GM18868 (cell line): ENCODE results near the gene VPS41.

Experiments
- ATAC-seq: cut with Tn5 transposase; IDR thresholded peaks from one replicate; pipeline ENCODE4 v1.9.1; 2021; ENCODE audit warnings: mild to moderate bottlenecking, moderate library complexity; ENCODE audit not compliant: unreplicated experiment

Gene VPS41

DNA sequence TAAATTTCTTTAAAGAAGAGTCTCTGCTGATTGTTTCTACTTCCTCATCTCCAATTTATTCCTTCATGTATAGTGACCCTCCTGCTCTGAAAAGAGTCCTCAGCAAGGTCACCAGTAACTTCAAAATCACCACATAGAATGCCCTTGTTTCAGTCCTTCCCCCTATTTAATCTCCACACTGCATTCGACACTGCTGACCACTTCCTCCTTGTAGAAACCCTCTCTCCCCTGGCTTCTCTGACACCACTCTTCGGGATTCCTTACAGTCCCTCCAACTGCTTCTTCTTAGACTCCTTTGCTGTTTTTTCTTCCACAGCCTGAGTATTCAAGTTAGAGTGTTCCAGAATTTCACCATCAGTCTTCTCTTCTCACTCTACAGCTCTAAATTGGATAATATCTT is 89.5 kb downstream of the VPS41 start:
- ATAC-seq = no peak

- no peak for ATAC-seq
Observed at GRCh38 chr7:38817526-38817925, 91.5 kb downstream of the VPS41 start.

DNA sequence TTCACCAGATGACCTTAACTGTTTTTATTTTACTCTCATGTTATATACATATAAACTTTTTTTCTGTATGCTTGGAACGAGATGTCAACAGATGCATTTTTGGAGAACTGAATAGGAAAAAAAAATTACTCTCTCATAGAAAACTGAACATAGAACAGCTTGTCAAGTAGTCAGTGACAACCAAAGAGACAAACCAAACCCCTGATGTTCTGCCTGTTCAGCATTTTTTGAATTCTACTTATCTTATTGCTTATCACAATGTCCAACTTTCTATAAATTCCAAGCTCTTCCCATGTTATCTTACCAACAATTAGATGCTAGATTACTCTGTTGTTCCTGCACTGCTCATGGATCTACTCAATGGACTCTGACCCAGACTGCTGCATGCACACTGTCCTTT is 95.2 kb downstream of the VPS41 start:
- ATAC-seq = no peak

GRCh38 chr7:38806912-38807311 is 102.1 kb downstream of the VPS41 start:
- ATAC-seq = no peak

- no peak for ATAC-seq
Observed at GRCh38 chr7:38801786-38802185, 107.2 kb downstream of the VPS41 start.

DNA sequence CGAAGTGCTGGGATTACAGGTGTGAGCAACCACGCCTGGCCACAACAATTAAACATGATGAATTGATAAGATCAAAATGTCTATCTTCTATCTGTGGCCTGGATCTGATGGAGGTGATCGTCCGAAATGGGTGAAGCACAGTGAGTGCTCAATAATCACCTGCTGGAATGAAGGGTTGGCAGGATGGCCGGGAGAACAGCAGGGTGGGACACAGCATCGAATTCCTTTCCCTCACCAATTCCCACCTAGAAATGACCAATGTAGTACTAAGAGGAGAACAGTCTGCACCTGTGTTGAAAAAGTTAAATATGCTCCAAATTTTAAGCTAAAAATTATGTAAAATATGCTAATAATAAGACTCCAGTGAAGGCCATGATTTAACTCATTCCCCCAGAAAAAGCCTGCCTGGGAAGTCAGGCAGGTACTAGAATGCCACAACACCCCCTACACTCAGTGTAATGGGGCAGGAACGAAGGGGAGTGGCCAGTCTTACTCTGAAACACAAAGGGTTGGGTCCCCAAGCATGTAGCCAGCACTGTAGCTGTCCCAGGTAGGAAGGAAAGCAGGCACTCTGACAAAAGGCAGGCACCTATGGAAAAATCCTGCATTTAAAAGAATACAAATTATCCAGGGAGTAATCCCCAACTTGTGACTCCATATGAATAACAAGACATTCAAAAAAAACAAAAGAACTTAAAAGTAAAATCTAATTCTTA is 110.3 kb downstream of the VPS41 start:
- ATAC-seq = no peak

- no peak for ATAC-seq
Observed at GRCh38 chr7:38796626-38797501, 112.1 kb downstream of the VPS41 start.

DNA sequence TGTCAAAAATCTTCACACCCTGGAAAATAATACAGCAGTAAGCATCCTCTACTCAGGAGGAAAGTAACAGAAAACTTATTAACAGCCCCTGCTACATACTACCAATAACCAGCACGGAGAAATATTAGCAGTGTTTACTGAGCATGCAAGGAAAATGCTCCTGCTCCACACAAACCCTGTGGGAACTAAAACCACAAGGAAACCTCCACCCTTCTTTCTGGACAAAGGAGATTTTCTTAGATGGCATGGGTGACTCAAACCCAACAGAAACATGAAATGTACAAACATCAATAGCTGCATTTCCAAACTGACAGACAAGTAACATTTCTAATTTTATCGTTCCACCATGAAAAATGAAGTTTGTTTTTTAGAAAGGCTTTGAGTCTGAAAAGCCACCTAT is 113.4 kb downstream of the VPS41 start:
- ATAC-seq = no peak

- no peak for ATAC-seq
Observed at GRCh38 chr7:38781991-38782390, 127.0 kb downstream of the VPS41 start.

GRCh38 chr7:38777609-38778008 is 131.4 kb downstream of the VPS41 start:
- no peak for ATAC-seq

DNA sequence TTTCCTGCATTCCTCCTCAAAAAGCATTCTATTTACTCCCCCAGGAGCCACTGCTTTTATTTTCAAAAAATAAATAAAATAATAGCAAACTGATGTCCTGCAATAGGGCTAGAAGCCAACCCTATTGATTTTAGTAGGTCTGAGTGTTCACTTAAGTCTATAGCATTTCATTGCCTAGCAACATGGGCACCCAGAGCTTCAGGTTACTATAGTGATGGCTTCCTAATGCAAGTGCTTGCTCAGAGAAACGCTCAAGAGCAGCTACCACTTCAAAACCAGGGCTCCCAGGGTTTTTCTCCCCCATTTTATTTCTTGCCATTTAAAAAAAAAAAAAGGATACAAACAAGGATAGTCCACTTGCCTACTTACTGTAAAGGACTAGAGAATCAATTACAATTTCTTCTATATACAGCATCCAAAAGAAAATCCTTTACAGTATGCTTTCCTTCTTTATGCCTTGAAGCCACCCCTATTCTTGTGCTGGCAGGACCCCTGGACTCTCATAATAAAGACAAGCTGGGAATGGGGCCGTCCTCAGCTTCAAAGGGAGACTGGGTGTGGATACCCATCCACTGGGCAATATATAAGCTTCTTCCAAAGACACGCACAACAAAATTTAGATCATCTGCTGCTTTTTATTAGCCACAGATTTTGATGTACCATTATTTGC is 133.3 kb downstream of the VPS41 start:
- ATAC-seq = no peak

- no peak for ATAC-seq
Observed at GRCh38 chr7:38773430-38773829, 135.6 kb downstream of the VPS41 start.

DNA sequence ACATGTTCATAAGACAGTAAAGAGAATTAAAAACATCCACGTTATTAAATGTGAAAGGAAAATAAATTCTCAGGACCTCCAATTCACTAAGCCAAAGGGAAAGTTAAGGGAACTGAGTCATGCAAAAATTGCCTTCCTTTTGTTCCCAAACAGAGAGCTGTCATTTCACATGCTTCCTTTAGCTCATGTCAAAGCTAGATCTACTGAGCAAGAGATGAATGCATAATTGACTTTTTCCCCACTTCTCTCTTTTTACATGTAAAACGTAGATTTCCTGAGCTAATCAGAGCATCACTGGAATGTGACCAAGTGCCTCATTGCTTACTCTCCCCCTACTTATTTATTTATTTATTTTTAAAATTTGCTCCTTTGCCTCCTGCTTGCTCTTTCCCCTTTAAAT is 148.8 kb downstream of the VPS41 start:
- ATAC-seq = no peak

GRCh38 chr7:38759028-38759427 is 150.0 kb downstream of the VPS41 start:
- ATAC-seq = no peak

DNA sequence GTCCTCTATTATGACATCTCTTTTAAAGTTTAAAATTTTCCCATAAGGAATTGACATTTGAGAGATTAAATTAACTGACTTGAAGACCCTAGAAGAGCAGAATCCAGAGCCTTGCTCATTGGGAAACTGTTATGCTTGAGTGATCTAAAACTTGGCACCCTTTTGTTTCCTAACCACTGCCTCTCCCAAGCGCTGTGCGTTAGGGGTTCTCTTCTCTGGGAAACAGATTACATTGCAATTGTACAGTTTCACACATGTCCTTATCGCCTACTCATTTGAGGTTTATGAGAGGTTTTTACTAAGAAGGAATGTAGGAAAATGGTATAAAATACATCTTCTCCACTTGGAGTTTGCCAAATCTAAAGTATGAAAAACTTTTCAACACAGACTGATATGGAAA is 151.1 kb downstream of the VPS41 start:
- ATAC-seq = no peak

GRCh38 chr7:38756521-38756920 is 152.5 kb downstream of the VPS41 start:
- ATAC-seq = no peak

DNA sequence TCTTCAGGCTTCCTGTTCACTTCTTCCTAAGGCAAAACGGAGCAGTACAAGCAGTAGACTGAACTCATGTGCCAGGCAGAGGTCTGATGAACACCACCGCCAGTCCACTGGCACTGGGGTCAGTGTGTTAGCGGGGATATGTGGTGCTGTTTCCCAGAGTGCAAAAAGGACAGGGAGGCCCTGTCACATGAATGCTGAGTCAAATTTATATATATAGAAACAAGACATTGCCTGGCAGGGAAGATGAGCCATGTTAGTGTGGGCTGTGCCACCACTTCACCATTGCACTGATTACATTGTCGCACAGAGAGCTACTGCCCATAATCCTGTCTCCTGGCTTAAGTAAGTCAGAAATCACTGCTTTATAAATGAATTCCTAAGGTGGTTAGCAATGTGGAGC is 155.6 kb downstream of the VPS41 start:
- no peak for ATAC-seq

- no peak for ATAC-seq
Observed at GRCh38 chr7:38751416-38751815, 157.6 kb downstream of the VPS41 start.

GRCh38 chr7:38748056-38748610 is 160.9 kb downstream of the VPS41 start:
- ATAC-seq = no peak

DNA sequence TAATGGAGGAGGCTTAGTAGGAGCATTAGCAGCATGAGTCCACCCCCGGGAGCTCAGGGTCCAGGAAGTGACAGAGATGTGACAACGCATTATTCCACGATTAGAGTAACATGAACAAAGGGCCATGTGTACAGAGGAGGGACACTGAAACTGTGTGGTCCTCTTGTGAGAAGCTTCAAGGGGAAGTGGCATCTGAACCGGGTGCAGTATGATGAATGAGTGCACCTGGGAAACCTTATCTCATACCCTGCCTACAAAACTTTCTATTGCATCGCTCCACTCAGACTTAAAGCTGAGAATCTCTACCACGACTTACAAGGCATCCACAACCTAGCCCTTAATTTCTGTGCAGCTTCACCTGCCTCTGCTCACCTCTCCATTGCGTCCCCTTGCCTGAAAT is 162.6 kb downstream of the VPS41 start:
- no peak for ATAC-seq

- ATAC-seq = no peak
Observed at GRCh38 chr7:38744746-38745145, 164.2 kb downstream of the VPS41 start.
